Endothelial cell of umbilical vein (primary cell): ENCODE results near the gene IP6K1. TPM values are rescaled to one million over a fixed set of nuclear protein-coding genes. Genes with fewer than 3 reads are reported as not detected.
"Not testable (repeated sequence)": the region's sequence is repeated elsewhere in the genome, so short reads cannot be mapped to it uniquely, and the experiment has no call there.

ENCODE experiments used
- BruUV-seq: library from RNA; stranded (reverse); fragments of 400-500 nt; replicated peaks from 2 replicates; lab custom pipeline; 2021; lab: Mats Ljungman, UMichigan
- CTCF ChIA-PET: fragments of 300-600, 350-600 bp; sonication (Branson Sonifier 250); formaldehyde crosslinking; loops from one replicate; lab custom pipeline; 2021; ENCODE audit warnings: antibody characterized with exemption, inconsistent platforms; lab: Charles Lee
- POLR2A ChIA-PET: fragments of 300-600, 350-600 bp; sonication (Branson Sonifier 250); formaldehyde crosslinking; loops from one replicate; lab custom pipeline; 2021; ENCODE audit warnings: antibody characterized with exemption, inconsistent platforms; lab: Charles Lee
- DNase-seq: peaks from one replicate; pipeline ENCODE4 v3.0.0-alpha.2; 2011; ENCODE audit warnings: low read depth, low spot score
- FAIRE-seq: peaks from 2 replicates; lab custom pipeline; 2011; peaks lifted over from hg19 to GRCh38; lab: Jason Lieb, UNC
- H2AFZ ChIP-seq: 2 replicates; pipeline ENCODE4 v1.6.0; 2012; ENCODE audit warnings: low read depth, low read length, control low read depth, inconsistent platforms
- H3K27ac ChIP-seq: 2 replicates; pipeline ENCODE4 v1.5.1; 2011; ENCODE audit warnings: low read depth, mild to moderate bottlenecking, control low read depth, low read length, moderate library complexity; ENCODE audit not compliant: insufficient read depth
- H3K27me3 ChIP-seq, 2 experiments: 2 replicates each; pipeline versions ENCODE4 v1.6.0 to v1.6.1; 2011; ENCODE audit warnings: low read length in 2 of 2, mixed read lengths in 1 of 2; ENCODE audit not compliant: control insufficient read depth in 2 of 2, insufficient read depth in 2 of 2
- H3K36me3 ChIP-seq, 2 experiments: 2 replicates in 1 of 2; 3 replicates in 1 of 2; pipeline ENCODE4 v1.5.1; 2011; ENCODE audit warnings: low read length in 2 of 2, mild to moderate bottlenecking in 1 of 2, moderate library complexity in 1 of 2; ENCODE audit not compliant: control insufficient read depth in 2 of 2, insufficient read depth in 2 of 2; ENCODE audit errors: extremely low read depth in 1 of 2
- H3K4me1 ChIP-seq: 3 replicates; pipeline ENCODE4 v1.5.1; 2011; ENCODE audit warnings: mild to moderate bottlenecking, low read length; ENCODE audit not compliant: control insufficient read depth, insufficient read depth; ENCODE audit errors: extremely low read depth
- H3K4me2 ChIP-seq: 2 replicates; pipeline ENCODE4 v1.6.1; 2011; ENCODE audit warnings: low read length, control low read depth, mixed read lengths; ENCODE audit not compliant: insufficient read depth
- H3K4me3 ChIP-seq, 3 experiments: fragments of 200-600 bp in 1 of 3; sonication (generic), shearing (Covaris generic) in 1 of 3; replicated peaks in 1 of 3; 2 replicates each; pipeline ENCODE4 v1.5.1; 2011 to 2016; ENCODE audit warnings: control low read depth in 3 of 3, low read length in 3 of 3, mild to moderate bottlenecking in 2 of 3, inconsistent platforms in 1 of 3, low read depth in 1 of 3, moderate library complexity in 1 of 3; ENCODE audit not compliant: insufficient read depth in 1 of 3
- H3K79me2 ChIP-seq: 2 replicates; pipeline ENCODE4 v1.6.0; 2012; ENCODE audit warnings: low read length, inconsistent platforms; ENCODE audit not compliant: control insufficient read depth, insufficient read depth
- H3K9ac ChIP-seq: replicated peaks from 2 replicates; pipeline ENCODE3; 2011; ENCODE audit warnings: low read length, control low read depth; ENCODE audit not compliant: insufficient read depth; ENCODE audit errors: extremely low read depth
- H3K9me1 ChIP-seq: replicated peaks from 3 replicates; pipeline ENCODE4 v1.6.0; 2011; ENCODE audit warnings: mild to moderate bottlenecking, low read length; ENCODE audit not compliant: control insufficient read depth, insufficient read depth; ENCODE audit errors: extremely low read depth
- H3K9me3 ChIP-seq: replicated peaks from 2 replicates; pipeline ENCODE4 v1.5.1; 2012; ENCODE audit warnings: low read length, inconsistent platforms; ENCODE audit not compliant: control insufficient read depth, insufficient read depth
- H4K20me1 ChIP-seq: replicated peaks from 2 replicates; pipeline ENCODE3; 2011; ENCODE audit warnings: mild to moderate bottlenecking, low read length; ENCODE audit not compliant: control insufficient read depth, insufficient read depth; ENCODE audit errors: extremely low read depth
- EZH2 ChIP-seq: IDR thresholded peaks from 2 replicates; pipeline ENCODE4 v1.6.1; 2012; ENCODE audit warnings: borderline replicate concordance, low read depth, mild to moderate bottlenecking, moderate library complexity, low read length, inconsistent platforms; ENCODE audit not compliant: severe bottlenecking
- FOS ChIP-seq: IDR thresholded peaks from 2 replicates; pipeline ENCODE4 v1.6.1; 2011; ENCODE audit warnings: mild to moderate bottlenecking, low read length, moderate library complexity, borderline replicate concordance; ENCODE audit not compliant: insufficient read depth
- GATA2 ChIP-seq: IDR thresholded peaks from 2 replicates; pipeline ENCODE4 v1.7.0; 2011; ENCODE audit warnings: low read depth, mild to moderate bottlenecking, moderate library complexity, mixed read lengths, low read length; ENCODE audit not compliant: insufficient read length, insufficient read depth
- JUN ChIP-seq: IDR thresholded peaks from 2 replicates; pipeline ENCODE4 v1.6.1; 2011; ENCODE audit warnings: borderline replicate concordance, low read depth; ENCODE audit not compliant: insufficient read length, insufficient read depth
- MYC ChIP-seq: IDR thresholded peaks from one replicate; pipeline ENCODE4 v1.6.1; 2011; ENCODE audit warnings: mild to moderate bottlenecking, low read depth, low read length
- POLR2A ChIP-seq: IDR thresholded peaks from 2 replicates; pipeline ENCODE4 v1.6.1; 2012; ENCODE audit warnings: low read depth, mild to moderate bottlenecking, control low read depth, low read length
- POLR2AphosphoS5 ChIP-seq: IDR thresholded peaks from 2 replicates; pipeline ENCODE4 v1.6.1; 2012; ENCODE audit warnings: low read depth, mild to moderate bottlenecking, control low read depth, low read length, moderate library complexity; ENCODE audit not compliant: insufficient read depth
- dilution Hi-C: fragments of 300-500 bp; cut with MboI; formaldehyde crosslinking; loops from one replicate; pipeline ENCODE4 v1.15.0; 2019; ENCODE audit warnings: low sequenced_read_pairs; ENCODE audit not compliant: extremely low pct_ligation_motif_present
- intact Hi-C: fragments of 100-400 bp; cut with micrococcal nuclease; formaldehyde crosslinking; loops from one replicate; pipeline ENCODE4 v1.10.0; 2022
- polyA plus RNA-seq, 4 experiments: library from polyadenylated mRNA; depleted of rRNA in 3 of 4; stranded (reverse) in 3 of 4; unstranded in 1 of 4; fragments of >200 nt; gene quantifications; 2 replicates each; pipeline versions ENCODE4 v1.2.1 to v1.2.3, GENCODE V29; 2011 to 2012; ENCODE audit warnings: missing spikeins in 1 of 4
- total RNA-seq: library from RNA; stranded (reverse); gene quantifications from 2 replicates; pipeline ENCODE4 v1.2.3, GENCODE V29; 2021
- TF ChIP-seq, protein P1 (sequence below): IDR thresholded peaks from 2 replicates; pipeline ENCODE4 v1.6.1; 2011; ENCODE audit not compliant: insufficient read depth, insufficient read length
- TF ChIP-seq, protein P2 (sequence below), 2 donors: IDR thresholded peaks; 1 replicate in 1 of 2; 2 replicates in 1 of 2; pipeline ENCODE4 v1.5.1; 2011; ENCODE audit warnings: low read length in 2 of 2, mild to moderate bottlenecking in 2 of 2, moderate library complexity in 2 of 2, control low read depth in 1 of 2, inconsistent platforms in 1 of 2, low read depth in 1 of 2; ENCODE audit not compliant: insufficient read depth in 1 of 2; ENCODE audit errors: extremely low read depth in 1 of 2

IP6K1 gene
- total and polyA plus RNA-seq, 2 donors (not counting 3 experiments of a cell fraction or from before 2014, with no cell fraction given) = 42.7 to 60.8 TPM

DNA sequence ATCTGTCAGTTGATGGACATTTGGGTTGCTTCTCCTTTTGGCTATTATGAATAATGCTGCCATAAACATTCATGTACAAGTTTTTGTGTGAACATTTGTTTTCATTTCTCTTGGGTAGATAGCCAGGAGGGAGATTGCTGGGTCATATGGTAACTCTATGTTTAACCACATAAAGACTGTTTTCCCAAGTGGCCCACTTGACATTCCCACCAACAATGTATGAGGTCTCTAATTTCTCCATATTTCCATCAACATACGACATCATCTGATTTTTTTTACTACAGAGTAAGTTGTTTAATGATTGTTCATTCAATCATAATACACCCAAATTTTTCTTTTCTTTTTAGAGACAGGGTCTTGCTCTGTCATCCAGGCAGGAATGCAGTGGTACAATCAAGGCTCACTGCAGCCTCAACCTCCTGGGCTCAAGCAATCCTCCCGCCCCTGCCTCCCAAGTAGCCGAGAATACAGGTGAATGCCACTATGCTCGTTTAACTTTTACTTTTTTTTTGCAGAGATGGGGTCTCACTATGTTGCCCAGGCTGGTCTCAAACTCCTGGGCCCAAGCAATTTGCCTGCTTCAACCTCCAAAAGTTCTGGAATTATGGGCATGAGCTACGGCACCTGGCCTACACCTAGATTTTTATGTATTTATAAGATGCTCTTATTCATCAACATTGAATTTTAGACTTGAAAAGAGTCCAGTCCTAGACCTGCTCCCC is 6.8 kb downstream of the IP6K1 start:
- no peaks in the 10 kb centered on the region for H3K9me3 ChIP-seq
- H3K36me3 ChIP-seq = peaks cover 2 to 12% of the 10 kb centered on the region in 2 experiments
- FAIRE-seq = no peak
- no TSS peak for BruUV-seq
- H3K4me3 ChIP-seq = no peak overlapping the region
- DNase-seq = no peak
- peaks cover 77% of the 10 kb centered on the region for H3K79me2 ChIP-seq
- H3K4me2 ChIP-seq = no peak overlapping the region
- intact Hi-C loops (no loop called here), dilution Hi-C loops (no loop called here)
- peaks cover 4% of the 10 kb centered on the region for H4K20me1 ChIP-seq
- H3K27me3 ChIP-seq = no peaks in the 10 kb centered on the region
- CTCF ChIA-PET = interaction anchor here (1.2 to 1.7 kb wide), 2 partner anchors 23 to 60 kb away, joined by 4 to 6 read pairs; partner anchors contain the start of gene INKA1
- POLR2A ChIA-PET = no interaction called here
- H3K4me1 ChIP-seq = peaks cover 2% of the 10 kb centered on the region
- H3K9ac ChIP-seq = no peak overlapping the region
- no peak overlapping the region for H2AFZ ChIP-seq
- TF ChIP-seq GATA2 (no peak), POLR2A (no peak), POLR2AphosphoS5 (no peak), MYC (no peak), FOS (no peak), JUN (no peak), EZH2 (no peak)
- TF ChIP-seq, protein P1, sequence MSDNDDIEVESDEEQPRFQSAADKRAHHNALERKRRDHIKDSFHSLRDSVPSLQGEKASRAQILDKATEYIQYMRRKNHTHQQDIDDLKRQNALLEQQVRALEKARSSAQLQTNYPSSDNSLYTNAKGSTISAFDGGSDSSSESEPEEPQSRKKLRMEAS = no peak
- TF ChIP-seq, protein P2, sequence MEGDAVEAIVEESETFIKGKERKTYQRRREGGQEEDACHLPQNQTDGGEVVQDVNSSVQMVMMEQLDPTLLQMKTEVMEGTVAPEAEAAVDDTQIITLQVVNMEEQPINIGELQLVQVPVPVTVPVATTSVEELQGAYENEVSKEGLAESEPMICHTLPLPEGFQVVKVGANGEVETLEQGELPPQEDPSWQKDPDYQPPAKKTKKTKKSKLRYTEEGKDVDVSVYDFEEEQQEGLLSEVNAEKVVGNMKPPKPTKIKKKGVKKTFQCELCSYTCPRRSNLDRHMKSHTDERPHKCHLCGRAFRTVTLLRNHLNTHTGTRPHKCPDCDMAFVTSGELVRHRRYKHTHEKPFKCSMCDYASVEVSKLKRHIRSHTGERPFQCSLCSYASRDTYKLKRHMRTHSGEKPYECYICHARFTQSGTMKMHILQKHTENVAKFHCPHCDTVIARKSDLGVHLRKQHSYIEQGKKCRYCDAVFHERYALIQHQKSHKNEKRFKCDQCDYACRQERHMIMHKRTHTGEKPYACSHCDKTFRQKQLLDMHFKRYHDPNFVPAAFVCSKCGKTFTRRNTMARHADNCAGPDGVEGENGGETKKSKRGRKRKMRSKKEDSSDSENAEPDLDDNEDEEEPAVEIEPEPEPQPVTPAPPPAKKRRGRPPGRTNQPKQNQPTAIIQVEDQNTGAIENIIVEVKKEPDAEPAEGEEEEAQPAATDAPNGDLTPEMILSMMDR (IDR thresholded peaks at IDR 0.05; ENCODE audit: extremely low read depth in 1 of 2, insufficient read depth in 1 of 2, low read depth in 1 of 2, low read length in 2 of 2) = no peak
- no peak overlapping the region for H3K27ac ChIP-seq
- H3K9me1 ChIP-seq = no peaks in the 10 kb centered on the region

DNA sequence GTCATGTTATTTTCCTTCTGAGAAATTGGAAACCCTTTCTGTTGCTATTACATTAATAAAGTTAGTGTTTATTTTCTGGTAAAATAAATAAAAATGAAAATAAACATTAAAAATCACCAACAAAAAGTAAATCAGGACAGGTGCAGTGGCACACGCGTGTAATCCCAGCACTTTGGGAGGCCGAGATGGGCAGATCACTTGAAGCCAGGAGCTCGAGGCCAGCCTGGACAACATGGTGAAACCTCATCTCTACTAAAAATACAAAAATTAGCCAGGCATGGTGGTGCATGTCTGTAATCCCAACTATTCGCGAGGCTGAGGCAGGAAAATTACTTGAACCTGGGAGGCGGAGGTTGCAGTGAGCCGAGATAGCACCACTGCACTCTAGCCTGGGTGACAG is 10.2 kb downstream of the IP6K1 start:
- H3K27me3 ChIP-seq, POLR2A ChIA-PET, H3K4me2 ChIP-seq, H3K4me1 ChIP-seq, DNase-seq, H3K4me3 ChIP-seq, FAIRE-seq, H3K27ac ChIP-seq, H3K9ac ChIP-seq, H3K9me1 ChIP-seq, H3K9me3 ChIP-seq, H2AFZ ChIP-seq, dilution Hi-C loops, H3K36me3 ChIP-seq, H4K20me1 ChIP-seq, BruUV-seq, intact Hi-C loops: not testable (repeated sequence)
- CTCF ChIA-PET = interaction anchor here (1.0 to 1.1 kb wide), 2 partner anchors 31 to 63 kb away, joined by 3 to 4 read pairs; no protein-coding TSS in a partner anchor
- H3K79me2 ChIP-seq = peaks cover 74% of the 10 kb centered on the region
